Naive thymus-derived CD8-positive, alpha-beta T cell (primary cell): ENCODE results near the gene DNASE2B. TPM values are rescaled to one million over a fixed set of nuclear protein-coding genes. Genes with fewer than 3 reads are reported as not detected.
A peak's percentile ranks its signal among the peaks of the same experiment; 100 is the strongest.

Experiments
- ATAC-seq, 2 donors: fragments of 150-1000 bp; cut with Tn5 transposase in 1 of 2; sonication (Bioruptor Pico), chemical (Tn5 transposase) in 1 of 2; 1 replicate in 1 of 2; 2 replicates in 1 of 2; pipeline ENCODE4 v1.10.0; 2021; ENCODE audit warnings: mild to moderate bottlenecking in 2 of 2, moderate library complexity in 2 of 2
- POLR2A ChIA-PET: fragments of 350-600 bp; sonication (Branson Sonifier 250); formaldehyde crosslinking; loops from one replicate; lab custom pipeline; 2021; ENCODE audit warnings: antibody characterized with exemption; lab: Charles Lee
- DNase-seq, 10 donors: peaks; one replicate each; pipeline versions ENCODE4 v3.0.0 to v3.0.0-alpha.2; 2020 to 2022
- H3K27ac Mint-ChIP-seq, 10 donors: one replicate each; pipeline ENCODE4 v1.8.0; 2020 to 2022; ENCODE audit warnings: mild to moderate bottlenecking in 10 of 10, mixed read lengths in 10 of 10, moderate library complexity in 4 of 10, inconsistent platforms in 1 of 10
- H3K27me3 Mint-ChIP-seq, 5 donors: one replicate each; pipeline ENCODE4 v1.8.0; 2021 to 2022; ENCODE audit warnings: mixed read lengths in 5 of 5
- H3K36me3 Mint-ChIP-seq, 3 donors: one replicate each; pipeline ENCODE4 v1.8.0; 2020 to 2022; ENCODE audit warnings: mixed read lengths in 3 of 3, mild to moderate bottlenecking in 2 of 3, inconsistent platforms in 1 of 3
- H3K4me1 Mint-ChIP-seq, 4 donors: one replicate each; pipeline ENCODE4 v1.8.0; 2021 to 2022; ENCODE audit warnings: mixed read lengths in 4 of 4
- H3K4me3 Mint-ChIP-seq, 10 donors: one replicate each; pipeline ENCODE4 v1.8.0; 2020 to 2022; ENCODE audit warnings: mild to moderate bottlenecking in 10 of 10, mixed read lengths in 10 of 10, moderate library complexity in 6 of 10, inconsistent platforms in 1 of 10
- H3K9me3 Mint-ChIP-seq, 9 donors: one replicate each; pipeline ENCODE4 v1.8.0; 2020 to 2022; ENCODE audit warnings: mixed read lengths in 9 of 9, mild to moderate bottlenecking in 3 of 9, inconsistent platforms in 1 of 9, moderate library complexity in 1 of 9
- polyA plus RNA-seq, 3 donors: library from polyadenylated mRNA; unstranded; fragments of 300-500 nt; fragmentation: Illumina TruSeq; gene quantifications; one replicate each; pipeline ENCODE4 v1.2.3, GENCODE V29; 2021
- total RNA-seq, 8 experiments: library from RNA in 2 of 8; stranded (reverse) in 2 of 8; gene quantifications; one replicate each; pipeline ENCODE4 v1.2.3 and lab custom pipeline; 2021 to 2026

The DNASE2B gene
- total and polyA plus RNA-seq, 5 experiments from 2014 or later = not detected

DNA sequence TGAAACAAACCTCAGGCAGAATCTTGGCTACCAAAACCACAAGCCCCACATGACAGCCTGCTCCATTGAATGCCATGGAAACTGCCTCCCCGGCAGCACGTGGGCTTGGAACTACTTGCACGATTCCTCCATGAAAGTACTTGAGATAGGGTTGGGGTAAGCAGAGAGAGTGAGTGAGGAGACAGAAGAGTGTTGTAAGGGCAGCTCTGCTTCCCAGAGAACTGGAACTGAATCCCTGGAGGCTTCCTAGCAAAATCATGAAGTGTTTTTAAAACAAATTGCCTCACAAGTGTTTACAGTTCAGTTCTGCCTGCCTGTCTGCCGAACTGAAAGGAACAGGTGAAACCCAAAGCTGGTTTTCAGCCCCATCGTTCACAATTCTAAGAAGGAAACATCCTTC, 35.3 kb upstream of the DNASE2B start:
- Mint-ChIP-seq H3K36me3 (peaks cover 0 to 1% (median 0%) of the 10 kb centered on the region in 3 donors), H3K4me3 (peak overlapping the region in 1 of 10 donors; percentile 10), H3K27ac (peak overlapping the region in 1 of 10 donors; percentile 78), H3K4me1 (peaks cover 2 to 12% (median 9%) of the 10 kb centered on the region in 4 donors), H3K9me3 (peaks cover 0 to under 1% (median 0%) of the 10 kb centered on the region in 9 donors), H3K27me3 (peaks cover 0 to 1% (median 0%) of the 10 kb centered on the region in 5 donors)
- DNase-seq = no peak
- no peak for ATAC-seq
- POLR2A ChIA-PET = no interaction called here

DNA sequence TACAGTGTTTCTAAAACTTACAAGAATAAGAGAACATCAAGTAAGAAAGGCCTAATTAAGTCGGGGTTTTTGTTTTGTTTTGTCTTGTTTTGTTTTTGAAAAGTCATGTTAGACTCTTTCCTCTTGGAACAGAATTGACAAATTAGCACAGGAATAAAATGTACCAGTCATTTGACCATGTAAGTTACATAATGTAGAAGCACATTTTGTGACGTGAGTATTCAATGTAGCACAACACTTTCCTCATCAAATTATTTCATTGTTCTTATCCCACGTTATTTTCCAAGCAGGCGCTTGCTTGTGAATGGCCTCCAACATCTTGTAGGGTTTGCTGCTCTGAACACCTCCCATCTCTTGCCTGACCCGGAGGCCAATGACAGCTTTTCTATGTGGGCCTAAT, 34.7 kb upstream of the DNASE2B start:
- H3K27ac Mint-ChIP-seq = no peak overlapping the region
- no peaks in the 10 kb centered on the region for H3K36me3 Mint-ChIP-seq
- POLR2A ChIA-PET = no interaction called here
- no peak for DNase-seq
- no peak for ATAC-seq
- no peak overlapping the region for H3K4me3 Mint-ChIP-seq
- peaks cover 0 to 2% (median 0%) of the 10 kb centered on the region in 9 donors for H3K9me3 Mint-ChIP-seq
- H3K27me3 Mint-ChIP-seq = no peaks in the 10 kb centered on the region
- peaks cover 2 to 12% (median 9%) of the 10 kb centered on the region in 4 donors for H3K4me1 Mint-ChIP-seq

GRCh38 chr1:84365225-84366221, 32.8 kb upstream of the DNASE2B start:
- Mint-ChIP-seq H3K9me3 (peaks cover 0 to 2% (median 0%) of the 10 kb centered on the region in 9 donors), H3K27me3 (no peaks in the 10 kb centered on the region), H3K4me1 (peaks cover 2 to 12% (median 9%) of the 10 kb centered on the region in 4 donors), H3K4me3 (no peak overlapping the region), H3K27ac (peak overlapping the region in 2 of 10 donors; percentile 60), H3K36me3 (no peaks in the 10 kb centered on the region)
- DNase-seq (no peak), ATAC-seq (no peak)
- POLR2A ChIA-PET = no interaction called here

- H3K27ac Mint-ChIP-seq = no peak overlapping the region
- H3K9me3 Mint-ChIP-seq = peaks cover 0 to 2% (median 0%) of the 10 kb centered on the region in 9 donors
- peaks cover 2 to 14% (median 10%) of the 10 kb centered on the region in 4 donors for H3K4me1 Mint-ChIP-seq
- ATAC-seq = no peak
- no peaks in the 10 kb centered on the region for H3K27me3 Mint-ChIP-seq
- DNase-seq = no peak
- POLR2A ChIA-PET = no interaction called here
- H3K36me3 Mint-ChIP-seq = no peaks in the 10 kb centered on the region
- no peak overlapping the region for H3K4me3 Mint-ChIP-seq
Measured at GRCh38 chr1:84366786-84367185, 31.5 kb upstream of the DNASE2B start.

GRCh38 chr1:84367219-84367618, 31.1 kb upstream of the DNASE2B start:
- H3K36me3 Mint-ChIP-seq = no peaks in the 10 kb centered on the region
- POLR2A ChIA-PET = no interaction called here
- H3K4me3 Mint-ChIP-seq = no peak overlapping the region
- ATAC-seq = no peak
- H3K27me3 Mint-ChIP-seq = no peaks in the 10 kb centered on the region
- H3K27ac Mint-ChIP-seq = no peak overlapping the region
- peaks cover 0 to 2% (median 0%) of the 10 kb centered on the region in 9 donors for H3K9me3 Mint-ChIP-seq
- no peak for DNase-seq
- peaks cover 2 to 14% (median 10%) of the 10 kb centered on the region in 4 donors for H3K4me1 Mint-ChIP-seq

- Mint-ChIP-seq H3K4me1 (peaks cover 0 to 12% (median under 1%) of the 10 kb centered on the region in 4 donors), H3K27me3 (no peaks in the 10 kb centered on the region), H3K36me3 (no peaks in the 10 kb centered on the region), H3K27ac (no peak overlapping the region), H3K4me3 (no peak overlapping the region), H3K9me3 (peaks cover 0 to 2% (median 0%) of the 10 kb centered on the region in 9 donors)
- POLR2A ChIA-PET = no interaction called here
- ATAC-seq (no peak), DNase-seq (no peak)
Measured at GRCh38 chr1:84368441-84368840, 29.8 kb upstream of the DNASE2B start.

- Mint-ChIP-seq H3K4me3 (no peak overlapping the region), H3K36me3 (no peaks in the 10 kb centered on the region), H3K9me3 (peaks cover 0 to 2% (median 0%) of the 10 kb centered on the region in 9 donors), H3K27me3 (peaks cover 0 to 1% (median 0%) of the 10 kb centered on the region in 5 donors), H3K4me1 (peaks cover 0 to 11% (median under 1%) of the 10 kb centered on the region in 4 donors), H3K27ac (peak overlapping the region in 2 of 10 donors; percentile 21 to 27)
- ATAC-seq (no peak), DNase-seq (no peak)
- POLR2A ChIA-PET = no interaction called here
Measured at GRCh38 chr1:84370266-84370665, 28.0 kb upstream of the DNASE2B start.

DNA sequence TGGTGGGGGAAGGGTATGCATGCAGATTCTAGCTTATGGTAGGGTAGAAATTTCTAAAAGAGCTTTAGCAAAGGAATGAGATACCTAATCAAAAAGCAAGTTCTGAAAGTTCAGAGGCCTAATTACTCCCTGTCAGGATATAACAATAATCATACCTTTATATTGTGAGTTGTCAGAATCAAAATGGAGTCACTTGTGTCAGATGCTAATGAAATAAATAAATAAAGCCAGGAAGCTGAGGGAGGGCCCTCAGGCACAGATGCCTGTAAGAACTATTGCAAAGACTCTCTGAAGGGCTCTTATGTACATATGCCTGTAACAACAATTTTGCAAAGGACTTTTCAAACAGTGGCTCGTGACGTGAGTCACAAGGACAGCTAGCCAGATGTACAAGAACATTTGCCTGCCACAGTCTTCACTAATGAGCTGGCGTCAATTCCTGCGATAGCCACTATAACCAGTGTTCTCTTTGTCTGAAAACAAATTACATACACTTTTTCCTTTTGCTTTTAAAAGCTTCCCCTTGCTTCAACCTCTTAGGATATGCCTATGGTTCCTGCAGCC, 27.4 kb upstream of the DNASE2B start:
- POLR2A ChIA-PET = no interaction called here
- H3K4me1 Mint-ChIP-seq = peaks cover 0 to 4% (median under 1%) of the 10 kb centered on the region in 4 donors
- ATAC-seq (no peak), DNase-seq (no peak)
- H3K27ac Mint-ChIP-seq = peak overlapping the region in 1 of 10 donors; percentile 27
- H3K27me3 Mint-ChIP-seq = peaks cover 0 to 1% (median 0%) of the 10 kb centered on the region in 5 donors
- H3K36me3 Mint-ChIP-seq = no peaks in the 10 kb centered on the region
- peaks cover 0 to 2% (median 0%) of the 10 kb centered on the region in 9 donors for H3K9me3 Mint-ChIP-seq
- H3K4me3 Mint-ChIP-seq = no peak overlapping the region

DNA sequence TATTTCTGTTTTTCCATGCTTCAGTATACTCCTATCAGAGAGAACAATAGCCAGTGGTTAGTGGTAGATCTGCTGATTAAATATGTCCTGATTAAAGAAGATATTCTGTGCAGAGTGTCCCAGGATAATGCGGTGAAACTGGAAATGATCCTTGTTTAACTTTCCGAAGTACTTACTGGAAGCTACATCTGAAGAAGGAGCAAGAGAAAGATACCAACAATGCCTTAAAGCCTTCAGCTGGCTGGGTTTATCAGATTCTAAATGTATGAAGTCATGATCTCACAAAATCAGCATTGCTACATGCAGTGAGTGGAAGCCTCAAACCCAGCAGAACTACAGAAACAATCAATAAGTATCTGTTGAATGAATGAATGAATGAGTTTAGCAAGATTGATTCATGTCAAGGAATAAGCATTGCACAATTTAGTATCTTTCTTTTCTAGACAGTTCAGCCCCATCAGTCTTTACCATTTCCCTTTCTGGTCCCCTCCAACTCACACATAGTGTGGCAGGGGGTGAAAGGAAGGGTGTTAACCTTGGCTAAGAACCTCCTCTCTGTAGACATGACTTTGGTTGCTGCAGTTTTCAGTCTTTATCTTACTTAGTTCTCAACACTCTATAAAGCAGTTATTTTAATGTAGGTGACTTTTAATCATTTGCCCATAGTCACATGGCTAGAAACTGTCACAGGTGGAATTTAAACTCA, 24.7 kb upstream of the DNASE2B start:
- H3K27me3 Mint-ChIP-seq = peaks cover 0 to 1% (median 0%) of the 10 kb centered on the region in 5 donors
- no peaks in the 10 kb centered on the region for H3K36me3 Mint-ChIP-seq
- no peaks in the 10 kb centered on the region for H3K9me3 Mint-ChIP-seq
- no peak overlapping the region for H3K27ac Mint-ChIP-seq
- no peak for ATAC-seq
- H3K4me3 Mint-ChIP-seq = no peak overlapping the region
- no peak for DNase-seq
- POLR2A ChIA-PET = no interaction called here
- peaks cover 0 to 3% (median under 1%) of the 10 kb centered on the region in 4 donors for H3K4me1 Mint-ChIP-seq

DNA sequence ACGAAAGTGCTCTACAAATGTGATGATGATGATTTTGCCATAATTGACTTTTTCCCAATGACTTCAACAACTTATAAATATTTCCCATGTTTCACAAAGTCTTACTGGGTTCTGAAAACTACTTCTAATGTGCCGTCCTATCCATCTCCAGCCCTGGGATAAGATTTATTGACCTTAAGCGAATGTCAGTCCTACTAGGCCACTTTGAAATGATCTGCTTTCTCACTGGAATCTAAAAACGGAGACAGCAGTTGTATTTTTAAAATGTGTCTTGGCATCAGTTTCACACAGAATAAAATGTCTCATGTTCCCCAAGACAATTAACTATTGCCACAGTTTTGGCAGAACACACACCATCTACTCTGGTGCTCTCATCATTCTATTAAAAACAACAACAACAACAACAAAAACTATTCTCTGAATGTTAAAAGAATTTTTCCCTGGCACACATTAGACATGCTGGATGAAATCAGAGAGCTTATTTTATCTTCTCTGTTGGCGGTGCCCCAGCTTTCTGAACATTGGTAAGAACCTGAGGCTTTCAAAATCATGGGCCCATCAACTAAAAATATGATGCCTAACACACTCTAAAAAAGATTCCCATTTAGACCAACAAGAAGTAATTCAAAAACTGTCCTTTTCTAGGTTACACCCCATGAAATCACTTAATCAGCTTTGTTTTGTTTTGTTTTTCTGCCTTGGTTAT, 23.1 kb upstream of the DNASE2B start:
- no peak overlapping the region for H3K4me3 Mint-ChIP-seq
- no peaks in the 10 kb centered on the region for H3K9me3 Mint-ChIP-seq
- H3K4me1 Mint-ChIP-seq = peaks cover 0 to 3% (median under 1%) of the 10 kb centered on the region in 4 donors
- POLR2A ChIA-PET = no interaction called here
- DNase-seq = no peak
- no peaks in the 10 kb centered on the region for H3K36me3 Mint-ChIP-seq
- H3K27ac Mint-ChIP-seq = no peak overlapping the region
- no peak for ATAC-seq
- peaks cover 0 to 1% (median 0%) of the 10 kb centered on the region in 5 donors for H3K27me3 Mint-ChIP-seq

DNA sequence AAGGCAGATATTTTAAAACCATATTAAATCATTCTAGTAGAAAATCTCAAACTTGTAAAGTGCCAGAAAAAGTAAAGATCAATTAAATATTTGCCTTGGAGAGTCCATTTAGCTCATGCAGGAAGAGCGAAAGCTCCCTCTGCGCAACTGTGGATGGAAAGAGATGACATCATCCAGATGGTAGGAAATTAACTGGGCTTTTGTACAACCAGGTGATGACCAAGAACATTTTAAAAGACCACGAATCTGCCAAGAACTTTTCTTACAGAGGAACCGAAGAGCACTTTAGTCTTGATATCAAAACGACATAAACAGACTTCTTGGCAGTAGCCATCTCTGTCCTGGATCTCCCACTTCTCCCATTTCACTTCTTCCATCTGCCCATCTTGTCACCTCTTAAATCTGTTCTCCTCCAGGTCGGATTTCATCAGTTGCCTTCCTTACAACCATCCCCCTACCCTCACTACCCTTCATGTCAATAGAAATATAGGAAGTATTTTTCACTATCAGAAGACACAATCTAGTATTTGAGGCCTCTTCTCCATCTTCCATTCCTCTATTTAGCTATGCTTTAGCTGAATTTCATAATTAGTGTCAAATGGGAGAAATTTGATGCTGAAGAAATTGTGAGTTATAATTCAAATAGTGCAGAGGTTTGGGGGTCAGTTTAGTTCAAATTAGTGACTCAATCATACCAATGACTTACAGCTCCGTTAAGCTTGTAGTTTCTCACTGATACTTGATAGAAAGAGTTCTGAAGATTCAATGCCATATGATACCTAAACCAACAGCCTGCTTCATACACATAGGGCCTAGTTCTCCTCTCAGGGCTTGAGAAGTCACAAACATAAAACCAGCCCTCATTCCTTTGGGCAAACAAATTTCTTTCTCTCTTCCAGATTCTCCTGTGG, 22.0 kb upstream of the DNASE2B start:
- H3K27me3 Mint-ChIP-seq = peaks cover 0 to 4% (median 0%) of the 10 kb centered on the region in 5 donors
- H3K4me3 Mint-ChIP-seq = no peak overlapping the region
- H3K27ac Mint-ChIP-seq = no peak overlapping the region
- no peaks in the 10 kb centered on the region for H3K9me3 Mint-ChIP-seq
- H3K4me1 Mint-ChIP-seq = peaks cover 0 to 2% (median 0%) of the 10 kb centered on the region in 4 donors
- POLR2A ChIA-PET = no interaction called here
- DNase-seq (no peak), ATAC-seq (no peak)
- no peaks in the 10 kb centered on the region for H3K36me3 Mint-ChIP-seq
